Liver (tissue), 9 donors: ENCODE measurements around the gene KRT76. TPM values are rescaled to one million over a fixed set of nuclear protein-coding genes. Genes with fewer than 3 reads are reported as not detected.

Experiments used
- DNase-seq: peaks from one replicate; pipeline ENCODE4 v3.0.0-alpha.2; 2017; ENCODE audit warnings: low spot score
- H3K27ac ChIP-seq, 2 donors: one replicate each; pipeline ENCODE4 v1.7.0; 2013; ENCODE audit warnings: inconsistent platforms in 2 of 2, low read length in 2 of 2, control low read depth in 1 of 2, low read depth in 1 of 2, mild to moderate bottlenecking in 1 of 2
- H3K27me3 ChIP-seq, 4 donors: one replicate each; pipeline versions ENCODE4 v1.6.1 to v1.7.0; 2013; ENCODE audit warnings: low read length in 3 of 4, inconsistent platforms in 1 of 4, mild to moderate bottlenecking in 1 of 4, moderate library complexity in 1 of 4; ENCODE audit not compliant: control insufficient read depth in 4 of 4, insufficient read depth in 4 of 4
- H3K36me3 ChIP-seq, 4 donors: one replicate each; pipeline versions ENCODE4 v1.6.1 to v1.7.0; 2013; ENCODE audit warnings: low read length in 3 of 4, mild to moderate bottlenecking in 3 of 4, low read depth in 1 of 4, moderate library complexity in 1 of 4; ENCODE audit not compliant: control insufficient read depth in 4 of 4, insufficient read depth in 3 of 4
- H3K4me1 ChIP-seq, 4 donors: one replicate each; pipeline versions ENCODE4 v1.6.1 to v1.7.0; 2013; ENCODE audit warnings: low read length in 3 of 4, mild to moderate bottlenecking in 3 of 4, moderate library complexity in 1 of 4; ENCODE audit not compliant: control insufficient read depth in 4 of 4, insufficient read depth in 4 of 4
- H3K4me3 ChIP-seq, 3 donors: one replicate each; pipeline versions ENCODE4 v1.6.1 to v1.7.0; 2013; ENCODE audit warnings: low read length in 3 of 3, control low read depth in 1 of 3, low read depth in 1 of 3, mild to moderate bottlenecking in 1 of 3
- H3K9ac ChIP-seq, 2 donors: one replicate each; pipeline ENCODE4 v1.7.0; 2013; ENCODE audit warnings: low read length in 2 of 2, mild to moderate bottlenecking in 2 of 2, moderate library complexity in 2 of 2, control low read depth in 1 of 2, low read depth in 1 of 2
- H3K9me3 ChIP-seq, 4 donors: one replicate each; pipeline versions ENCODE4 v1.6.1 to v1.7.0; 2013; ENCODE audit warnings: low read length in 3 of 4; ENCODE audit not compliant: control insufficient read depth in 4 of 4
- FOXA1 ChIP-seq: IDR thresholded peaks from 2 replicates; pipeline ENCODE4 v1.6.1; 2016; ENCODE audit warnings: antibody characterized with exemption
- FOXA2 ChIP-seq: IDR thresholded peaks from 2 replicates; pipeline ENCODE4 v1.6.1; 2016; ENCODE audit warnings: antibody characterized with exemption
- GABPA ChIP-seq, 2 donors: IDR thresholded peaks in 1 of 2; conservative IDR thresholded peaks in 1 of 2; 2 replicates each; pipeline ENCODE4 v1.6.1; 2016; ENCODE audit warnings: antibody characterized with exemption in 2 of 2, mild to moderate bottlenecking in 1 of 2, moderate library complexity in 1 of 2
- HNF4A ChIP-seq, 2 donors: conservative IDR thresholded peaks; 2 replicates each; pipeline ENCODE4 v1.6.1; 2016; ENCODE audit warnings: antibody characterized with exemption in 2 of 2, mild to moderate bottlenecking in 2 of 2
- HNF4G ChIP-seq: IDR thresholded peaks from 2 replicates; pipeline ENCODE4 v1.6.1; 2016; ENCODE audit warnings: antibody characterized with exemption
- RXRA ChIP-seq, 2 donors: IDR thresholded peaks; 2 replicates each; pipeline ENCODE4 v1.6.1; 2017 to 2018; ENCODE audit warnings: antibody characterized with exemption in 2 of 2, mild to moderate bottlenecking in 1 of 2
- SP1 ChIP-seq: IDR thresholded peaks from 2 replicates; pipeline ENCODE4 v1.6.1; 2018; ENCODE audit warnings: antibody characterized with exemption, mild to moderate bottlenecking
- WGBS: extraction: QIAGEN DNeasy Blood & Tissue Kit; methylation state at CpG from one replicate; pipeline ENCODE4 v1.1.7; 2013; 5-methylcytosine and 5-hydroxymethylcytosine counted together
- polyA plus RNA-seq, 2 donors: library from polyadenylated mRNA; stranded (reverse) in 1 of 2; unstranded in 1 of 2; fragments of 200-250 nt in 1 of 2; fragments of >200 nt in 1 of 2; fragmentation: Nextera tagmentation in 1 of 2; extraction: Ambion mirVana in 1 of 2; gene quantifications; one replicate each; pipeline versions ENCODE4 v1.2.1 to v1.2.3, GENCODE V29; 2013 to 2015
- total RNA-seq, 2 donors: library from RNA; depleted of rRNA; stranded (reverse); fragments of >200 nt; gene quantifications; one replicate each; pipeline ENCODE4 v1.2.3, GENCODE V29; 2014
- TF ChIP-seq, protein P1 (sequence below): fragments of 150-350 bp; IDR thresholded peaks from 2 replicates; pipeline ENCODE4 v1.5.1; 2017; ENCODE audit warnings: improper control_type of control experiment, low read depth, low read length; ENCODE audit not compliant: missing input control
- TF ChIP-seq, protein P2 (sequence below): IDR thresholded peaks from 2 replicates; pipeline ENCODE4 v1.6.1; 2016; ENCODE audit warnings: antibody characterized with exemption
- TF ChIP-seq, protein P3 (sequence below): IDR thresholded peaks from 2 replicates; pipeline ENCODE4 v1.6.1; 2016; ENCODE audit warnings: antibody characterized with exemption, mild to moderate bottlenecking
- TF ChIP-seq, protein P4 (sequence below): IDR thresholded peaks from 2 replicates; pipeline ENCODE4 v1.6.1; 2016; ENCODE audit warnings: antibody characterized with exemption
- donor health status: healthy.
- donor health status: healthy.
- donor health status: healthy.
- donor health status: healthy.
- donor health status: healthy.

KRT76 gene
- total and polyA plus RNA-seq, 4 donors = not detected

DNA sequence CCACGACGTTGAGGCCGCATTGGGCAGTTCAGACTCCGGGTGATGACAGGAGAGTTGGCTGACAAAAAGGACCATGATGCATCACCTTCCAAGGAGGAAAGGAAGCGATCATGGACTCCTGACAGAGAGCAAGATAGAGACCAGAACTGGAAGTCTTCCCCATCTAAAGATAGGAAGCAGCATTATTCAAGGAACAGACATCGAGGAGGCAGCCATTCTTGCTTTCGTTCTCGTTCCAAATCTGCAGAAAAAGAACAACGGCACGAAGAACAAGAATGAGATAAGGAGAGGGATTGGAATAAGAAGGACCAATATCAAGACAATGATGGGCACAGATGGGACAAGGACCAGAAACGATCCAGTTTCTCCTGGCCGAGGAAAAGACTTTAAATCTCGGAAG lies 46.8 kb downstream of the KRT76 start:
- no peak for DNase-seq
- H3K27me3 ChIP-seq = no peaks in the 10 kb centered on the region
- no peak for TF ChIP-seq HNF4A (conservative IDR thresholded peaks at IDR 0.05)
- TF ChIP-seq, protein P1, sequence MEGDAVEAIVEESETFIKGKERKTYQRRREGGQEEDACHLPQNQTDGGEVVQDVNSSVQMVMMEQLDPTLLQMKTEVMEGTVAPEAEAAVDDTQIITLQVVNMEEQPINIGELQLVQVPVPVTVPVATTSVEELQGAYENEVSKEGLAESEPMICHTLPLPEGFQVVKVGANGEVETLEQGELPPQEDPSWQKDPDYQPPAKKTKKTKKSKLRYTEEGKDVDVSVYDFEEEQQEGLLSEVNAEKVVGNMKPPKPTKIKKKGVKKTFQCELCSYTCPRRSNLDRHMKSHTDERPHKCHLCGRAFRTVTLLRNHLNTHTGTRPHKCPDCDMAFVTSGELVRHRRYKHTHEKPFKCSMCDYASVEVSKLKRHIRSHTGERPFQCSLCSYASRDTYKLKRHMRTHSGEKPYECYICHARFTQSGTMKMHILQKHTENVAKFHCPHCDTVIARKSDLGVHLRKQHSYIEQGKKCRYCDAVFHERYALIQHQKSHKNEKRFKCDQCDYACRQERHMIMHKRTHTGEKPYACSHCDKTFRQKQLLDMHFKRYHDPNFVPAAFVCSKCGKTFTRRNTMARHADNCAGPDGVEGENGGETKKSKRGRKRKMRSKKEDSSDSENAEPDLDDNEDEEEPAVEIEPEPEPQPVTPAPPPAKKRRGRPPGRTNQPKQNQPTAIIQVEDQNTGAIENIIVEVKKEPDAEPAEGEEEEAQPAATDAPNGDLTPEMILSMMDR = no peak
- TF ChIP-seq, protein P2, sequence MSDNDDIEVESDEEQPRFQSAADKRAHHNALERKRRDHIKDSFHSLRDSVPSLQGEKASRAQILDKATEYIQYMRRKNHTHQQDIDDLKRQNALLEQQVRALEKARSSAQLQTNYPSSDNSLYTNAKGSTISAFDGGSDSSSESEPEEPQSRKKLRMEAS = no peak
- no peak for TF ChIP-seq FOXA2
- TF ChIP-seq SP1 = no peak
- no peak for TF ChIP-seq FOXA1
- TF ChIP-seq RXRA (IDR thresholded peaks at IDR 0.05) = no peak
- TF ChIP-seq, protein P3, sequence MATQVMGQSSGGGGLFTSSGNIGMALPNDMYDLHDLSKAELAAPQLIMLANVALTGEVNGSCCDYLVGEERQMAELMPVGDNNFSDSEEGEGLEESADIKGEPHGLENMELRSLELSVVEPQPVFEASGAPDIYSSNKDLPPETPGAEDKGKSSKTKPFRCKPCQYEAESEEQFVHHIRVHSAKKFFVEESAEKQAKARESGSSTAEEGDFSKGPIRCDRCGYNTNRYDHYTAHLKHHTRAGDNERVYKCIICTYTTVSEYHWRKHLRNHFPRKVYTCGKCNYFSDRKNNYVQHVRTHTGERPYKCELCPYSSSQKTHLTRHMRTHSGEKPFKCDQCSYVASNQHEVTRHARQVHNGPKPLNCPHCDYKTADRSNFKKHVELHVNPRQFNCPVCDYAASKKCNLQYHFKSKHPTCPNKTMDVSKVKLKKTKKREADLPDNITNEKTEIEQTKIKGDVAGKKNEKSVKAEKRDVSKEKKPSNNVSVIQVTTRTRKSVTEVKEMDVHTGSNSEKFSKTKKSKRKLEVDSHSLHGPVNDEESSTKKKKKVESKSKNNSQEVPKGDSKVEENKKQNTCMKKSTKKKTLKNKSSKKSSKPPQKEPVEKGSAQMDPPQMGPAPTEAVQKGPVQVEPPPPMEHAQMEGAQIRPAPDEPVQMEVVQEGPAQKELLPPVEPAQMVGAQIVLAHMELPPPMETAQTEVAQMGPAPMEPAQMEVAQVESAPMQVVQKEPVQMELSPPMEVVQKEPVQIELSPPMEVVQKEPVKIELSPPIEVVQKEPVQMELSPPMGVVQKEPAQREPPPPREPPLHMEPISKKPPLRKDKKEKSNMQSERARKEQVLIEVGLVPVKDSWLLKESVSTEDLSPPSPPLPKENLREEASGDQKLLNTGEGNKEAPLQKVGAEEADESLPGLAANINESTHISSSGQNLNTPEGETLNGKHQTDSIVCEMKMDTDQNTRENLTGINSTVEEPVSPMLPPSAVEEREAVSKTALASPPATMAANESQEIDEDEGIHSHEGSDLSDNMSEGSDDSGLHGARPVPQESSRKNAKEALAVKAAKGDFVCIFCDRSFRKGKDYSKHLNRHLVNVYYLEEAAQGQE = no peak
- TF ChIP-seq, protein P4, sequence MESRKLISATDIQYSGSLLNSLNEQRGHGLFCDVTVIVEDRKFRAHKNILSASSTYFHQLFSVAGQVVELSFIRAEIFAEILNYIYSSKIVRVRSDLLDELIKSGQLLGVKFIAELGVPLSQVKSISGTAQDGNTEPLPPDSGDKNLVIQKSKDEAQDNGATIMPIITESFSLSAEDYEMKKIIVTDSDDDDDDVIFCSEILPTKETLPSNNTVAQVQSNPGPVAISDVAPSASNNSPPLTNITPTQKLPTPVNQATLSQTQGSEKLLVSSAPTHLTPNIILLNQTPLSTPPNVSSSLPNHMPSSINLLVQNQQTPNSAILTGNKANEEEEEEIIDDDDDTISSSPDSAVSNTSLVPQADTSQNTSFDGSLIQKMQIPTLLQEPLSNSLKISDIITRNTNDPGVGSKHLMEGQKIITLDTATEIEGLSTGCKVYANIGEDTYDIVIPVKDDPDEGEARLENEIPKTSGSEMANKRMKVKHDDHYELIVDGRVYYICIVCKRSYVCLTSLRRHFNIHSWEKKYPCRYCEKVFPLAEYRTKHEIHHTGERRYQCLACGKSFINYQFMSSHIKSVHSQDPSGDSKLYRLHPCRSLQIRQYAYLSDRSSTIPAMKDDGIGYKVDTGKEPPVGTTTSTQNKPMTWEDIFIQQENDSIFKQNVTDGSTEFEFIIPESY = no peak
- H3K36me3 ChIP-seq = no peaks in the 10 kb centered on the region
- H3K4me3 ChIP-seq = no peak overlapping the region
- no peaks in the 10 kb centered on the region for H3K4me1 ChIP-seq
- WGBS = 77% methylated on average over 13 of the region's 13 CpGs
- H3K27ac ChIP-seq = no peak overlapping the region
- no peak overlapping the region for H3K9ac ChIP-seq
- H3K9me3 ChIP-seq = no peaks in the 10 kb centered on the region

DNA sequence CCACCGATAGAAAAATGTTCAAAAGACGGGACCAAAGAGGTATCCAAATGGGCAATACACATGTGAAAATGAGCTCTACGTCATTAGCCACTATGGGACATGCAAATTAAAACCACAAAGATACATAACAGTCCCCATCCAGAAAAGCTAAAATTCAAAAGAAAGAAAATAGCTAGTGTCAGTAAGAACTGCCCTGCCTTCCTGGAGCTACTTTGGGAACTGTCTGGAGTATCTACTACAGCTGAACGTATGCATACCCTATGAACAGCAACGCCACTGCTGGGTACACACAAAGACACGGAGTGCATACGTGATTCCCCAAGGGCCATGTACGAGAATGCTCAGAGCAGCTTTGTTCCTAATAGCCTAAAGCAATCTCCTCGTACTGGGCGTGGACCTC lies 48.0 kb downstream of the KRT76 start:
- DNase-seq = no peak
- Histone ChIP-seq H3K36me3 (no peaks in the 10 kb centered on the region), H3K4me3 (no peak overlapping the region), H3K4me1 (no peaks in the 10 kb centered on the region), H3K9ac (no peak overlapping the region), H3K27me3 (no peaks in the 10 kb centered on the region), H3K27ac (no peak overlapping the region), H3K9me3 (no peaks in the 10 kb centered on the region)
- 74% methylated on average over 10 of the region's 10 CpGs for WGBS
- TF ChIP-seq, protein P3 = no peak
- TF ChIP-seq RXRA (IDR thresholded peaks at IDR 0.05) (no peak), GABPA (IDR thresholded peaks at IDR 0.05 in 1 of 2, conservative IDR thresholded peaks at IDR 0.05 in 1 of 2) (no peak), HNF4G (no peak), SP1 (no peak)
